HepG2 (cell line): ENCODE measurements around the gene CCSER1. TPM values are rescaled to one million over a fixed set of nuclear protein-coding genes. Genes with fewer than 3 reads are reported as not detected.
"Not testable (repeated sequence)": the region's sequence is repeated elsewhere in the genome, so short reads cannot be mapped to it uniquely, and the experiment has no call there.

ENCODE experiments used
- ATAC-seq: fragments of 200-7000 bp; cut with Tn5 transposase; 3 replicates; pipeline ENCODE4 v1.9.1; 2020; ENCODE audit warnings: mild to moderate bottlenecking, moderate library complexity
- BruUV-seq: library from RNA; stranded (reverse); fragments of 400-500 nt; replicated peaks from 2 replicates; lab custom pipeline; 2021; lab: Mats Ljungman, UMichigan
- CTCF ChIA-PET: fragments of 300-600 bp; formaldehyde crosslinking; extraction: SDS; loops from one replicate; lab custom pipeline; 2021; ENCODE audit warnings: low total read pairs, inconsistent platforms, low intra/inter-chr PET ratio; lab: Yijun Ruan, JAX
- POLR2A ChIA-PET: fragments of 350-600 bp; sonication (Branson Sonifier 250); formaldehyde crosslinking; loops from one replicate; lab custom pipeline; 2020; ENCODE audit warnings: antibody characterized with exemption, inconsistent platforms; lab: Yijun Ruan, JAX
- DNase-seq: peaks from one replicate; pipeline ENCODE4 v3.0.0-alpha.2; 2015; ENCODE audit warnings: low spot score
- FAIRE-seq: peaks from 3 replicates; lab custom pipeline; 2011; peaks lifted over from hg19 to GRCh38; lab: Jason Lieb, UNC
- H2AFZ ChIP-seq: one replicate; pipeline ENCODE4 v1.6.1; 2011; ENCODE audit warnings: low read length, inconsistent platforms
- H3K27ac ChIP-seq: fragments of 300-600 bp; 3 replicates; pipeline ENCODE4 v1.8.0; 2011; ENCODE audit warnings: mixed run types, mild to moderate bottlenecking, mixed read lengths, low read length, inconsistent platforms; ENCODE audit not compliant: insufficient read depth; ENCODE audit errors: extremely low read length
- H3K27me3 ChIP-seq, 2 experiments: fragments of 200-600 bp in 1 of 2; 2 replicates in 1 of 2; 3 replicates in 1 of 2; pipeline versions ENCODE4 v1.6.0 to v1.8.0; 2011; ENCODE audit warnings: low read length in 2 of 2, mild to moderate bottlenecking in 2 of 2, moderate library complexity in 2 of 2, inconsistent platforms in 1 of 2; ENCODE audit not compliant: insufficient read depth in 2 of 2, control insufficient read depth in 1 of 2
- H3K36me3 ChIP-seq, 2 experiments: fragments of 200-600 bp in 1 of 2; replicated peaks in 1 of 2; 2 replicates in 1 of 2; 3 replicates in 1 of 2; pipeline versions ENCODE4 v1.5.1 to v1.8.0; 2011; ENCODE audit warnings: low read length in 2 of 2, inconsistent platforms in 1 of 2; ENCODE audit not compliant: insufficient read depth in 2 of 2, control insufficient read depth in 1 of 2
- H3K4me1 ChIP-seq: 2 replicates; pipeline ENCODE4 v1.5.1; 2012; ENCODE audit warnings: low read length, inconsistent platforms; ENCODE audit not compliant: insufficient read depth
- H3K4me2 ChIP-seq: 2 replicates; pipeline ENCODE4 v1.6.0; 2011; ENCODE audit warnings: low read depth, low read length, inconsistent platforms
- H3K4me3 ChIP-seq, 3 experiments: fragments of 200-600 bp in 1 of 3; sonication (generic), shearing (Covaris generic) in 1 of 3; replicated peaks in 1 of 3; 2 replicates each; pipeline ENCODE4 v1.5.1; 2011 to 2016; ENCODE audit warnings: low read length in 3 of 3, inconsistent platforms in 2 of 3, low read depth in 2 of 3, mild to moderate bottlenecking in 2 of 3, control low read depth in 1 of 3, mixed read lengths in 1 of 3; ENCODE audit not compliant: insufficient read depth in 1 of 3
- H3K79me2 ChIP-seq: one replicate; pipeline ENCODE4 v1.6.1; 2011; ENCODE audit warnings: low read length, inconsistent platforms; ENCODE audit not compliant: insufficient read depth
- H3K9ac ChIP-seq: 2 replicates; pipeline ENCODE4 v1.6.0; 2011; ENCODE audit warnings: mild to moderate bottlenecking, low read depth, low read length, inconsistent platforms; ENCODE audit not compliant: insufficient read depth
- H3K9me3 ChIP-seq: 2 replicates; pipeline ENCODE4 v1.5.1; 2012; ENCODE audit warnings: mild to moderate bottlenecking, low read length
- H4K20me1 ChIP-seq: 2 replicates; pipeline ENCODE4 v1.6.0; 2011; ENCODE audit warnings: inconsistent platforms, mild to moderate bottlenecking, low read length, moderate library complexity; ENCODE audit not compliant: insufficient read depth
- CHD2 ChIP-seq: IDR thresholded peaks from 2 replicates; pipeline ENCODE4 v1.6.1; 2011; ENCODE audit warnings: low read depth, low read length, improper control_type of control experiment
- MIER2 ChIP-seq: IDR thresholded peaks from 2 replicates; pipeline ENCODE4 v1.6.1; 2016; ENCODE audit warnings: missing biosample characterization, missing genetic modification reagents
- SKIL ChIP-seq: sonication (generic); formaldehyde crosslinking; IDR thresholded peaks from 2 replicates; pipeline ENCODE4 v1.8.0; 2022; ENCODE audit warnings: missing genetic modification reagents, mild to moderate bottlenecking, moderate library complexity, borderline replicate concordance
- ZNF296 ChIP-seq: sonication (generic); formaldehyde crosslinking; conservative IDR thresholded peaks from 2 replicates; pipeline ENCODE4 v1.5.0; 2020; ENCODE audit warnings: mild to moderate bottlenecking, missing genetic modification reagents
- WGBS: methylation state at CpG from one replicate; pipeline ENCODE4 v1.1.6; 2017; ENCODE audit warnings: low lambda C conversion rate; 5-methylcytosine and 5-hydroxymethylcytosine counted together
- in situ Hi-C: cut with HindIII; loops from 2 replicates; pipeline ENCODE4 v1.10.0; 2017; ENCODE audit warnings: low pct_unique_long_range_greater_than_20kb; ENCODE audit not compliant: extremely low pct_ligation_motif_present
- intact Hi-C: fragments of 100-400 bp; cut with micrococcal nuclease; formaldehyde crosslinking; loops from one replicate; pipeline ENCODE4 v1.10.0; 2022; ENCODE audit not compliant: unreplicated experiment
- polyA plus RNA-seq, 8 experiments: library from polyadenylated mRNA; depleted of rRNA in 3 of 8; stranded (reverse) in 7 of 8; unstranded in 1 of 8; fragments of >200 nt; fragmentation: Illumina TruSeq in 4 of 8; extraction: Trizol in 4 of 8; gene quantifications; 2 replicates each; pipeline versions ENCODE4 v1.2.1 to v1.2.3, GENCODE V29; 2011 to 2016; ENCODE audit warnings: low read depth in 4 of 8, missing spikeins in 1 of 8, mixed read lengths in 1 of 8; ENCODE audit not compliant: insufficient read depth in 1 of 8
- total RNA-seq, 5 experiments: library from RNA; depleted of rRNA; stranded (reverse); fragments of >200 nt; fragmentation: Illumina TruSeq; extraction: Trizol; gene quantifications; 2 replicates each; pipeline ENCODE4 v1.2.3, GENCODE V29; 2016; ENCODE audit warnings: low read depth in 1 of 5

The CCSER1 gene
- total and polyA plus RNA-seq, 2 of the 13 experiments (the other 11 are each of a cell fraction or from before 2014, with no cell fraction given): not detected

- TF ChIP-seq SKIL (CRISPR knock-in tag) (no peak), ZNF296 (CRISPR knock-in tag) (no peak)
These were observed 172.2 kb downstream of the CCSER1 start (continued) for GRCh38 chr4:90299373-90299772.

GRCh38 chr4:90306810-90307209 is 179.6 kb downstream of the CCSER1 start:
- H3K4me3 ChIP-seq: no peak overlapping the region
- H4K20me1 ChIP-seq: no peaks in the 10 kb centered on the region
- intact Hi-C loops: no loop called here
- H3K36me3 ChIP-seq: no peaks in the 10 kb centered on the region
- BruUV-seq: no TSS peak
- POLR2A ChIA-PET: no interaction called here
- no peak overlapping the region for H3K4me2 ChIP-seq
- no peaks in the 10 kb centered on the region for H3K4me1 ChIP-seq
- H3K9me3 ChIP-seq: no peaks in the 10 kb centered on the region
- CTCF ChIA-PET: no interaction called here
- H3K27ac ChIP-seq: no peak overlapping the region
- no peak for FAIRE-seq
- DNase-seq: no peak
- H3K79me2 ChIP-seq: no peaks in the 10 kb centered on the region
- TF ChIP-seq MIER2 (CRISPR knock-in tag) (no peak), CHD2 (no peak)
- no peak overlapping the region for H3K9ac ChIP-seq
- in situ Hi-C loops: no loop called here
- WGBS: 46% methylated on average over 1 of the region's 1 CpG
- H2AFZ ChIP-seq: no peak overlapping the region
- no peaks in the 10 kb centered on the region for H3K27me3 ChIP-seq
- no peak for ATAC-seq

- in situ Hi-C loops, H3K27ac ChIP-seq, H3K36me3 ChIP-seq, H3K9ac ChIP-seq, H3K4me2 ChIP-seq, BruUV-seq, H3K4me1 ChIP-seq, H2AFZ ChIP-seq, H3K27me3 ChIP-seq, POLR2A ChIA-PET, H3K79me2 ChIP-seq, ATAC-seq, H4K20me1 ChIP-seq, FAIRE-seq, CTCF ChIA-PET, H3K9me3 ChIP-seq, DNase-seq, H3K4me3 ChIP-seq: not testable (repeated sequence)
- intact Hi-C loops: loop anchor here (5.0 kb wide), 1 partner anchor 800 kb away; no protein-coding TSS in a partner anchor
- WGBS: 0% methylated on average over 6 of the region's 6 CpGs
These were observed 189.9 kb downstream of the CCSER1 start for GRCh38 chr4:90317140-90317539.
